Stimulated activated CD4-positive, alpha-beta T cell treated with anti-CD3 and anti-CD28 coated beads, Interleukin-4, amount 100 ng/mL, for 24 hours (primary cell): ENCODE measurements around the gene NPEPPS.
"Not testable (repeated sequence)": the region's sequence is repeated elsewhere in the genome, so short reads cannot be mapped to it uniquely, and the experiment has no call there.

Experiments used
- DNase-seq: peaks from one replicate; pipeline ENCODE4 v3.0.0-alpha.2; 2020

NPEPPS gene

GRCh38 chr17:47567261-47567660 is 36.4 kb downstream of the NPEPPS start:
- DNase-seq, result not testable (repeated sequence)

GRCh38 chr17:47572561-47572960 is 41.7 kb downstream of the NPEPPS start:
- not testable (repeated sequence) for DNase-seq

- not testable (repeated sequence) for DNase-seq
Observed at GRCh38 chr17:47582416-47582815, 51.5 kb downstream of the NPEPPS start.

GRCh38 chr17:47586378-47587055 is 55.6 kb downstream of the NPEPPS start:
- DNase-seq, result not testable (repeated sequence)

- not testable (repeated sequence) for DNase-seq
Observed at GRCh38 chr17:47593522-47593921, 62.6 kb downstream of the NPEPPS start.

- DNase-seq, result no peak
Observed at GRCh38 chr17:47603830-47604597, 73.1 kb downstream of the NPEPPS start.

- no peak for DNase-seq
Observed at GRCh38 chr17:47604598-47604927, 73.7 kb downstream of the NPEPPS start.

- DNase-seq, result no peak
Observed at GRCh38 chr17:47605011-47605410, 74.1 kb downstream of the NPEPPS start.

GRCh38 chr17:47607481-47607880 is 76.6 kb downstream of the NPEPPS start:
- DNase-seq, result no peak

GRCh38 chr17:47611372-47612350 is 80.8 kb downstream of the NPEPPS start:
- DNase-seq, result no peak

- no peak for DNase-seq
Observed at GRCh38 chr17:47615766-47616424, 85.0 kb downstream of the NPEPPS start.

- no peak for DNase-seq
Observed at GRCh38 chr17:47618410-47618809, 87.5 kb downstream of the NPEPPS start.

GRCh38 chr17:47620503-47621245 is 89.8 kb downstream of the NPEPPS start:
- DNase-seq, result no peak

- DNase-seq, result no peak
Observed at GRCh38 chr17:47621293-47622179, 90.6 kb downstream of the NPEPPS start.

- no peak for DNase-seq
Observed at GRCh38 chr17:47622180-47622549, 91.3 kb downstream of the NPEPPS start.

GRCh38 chr17:47624727-47625068 is 93.8 kb downstream of the NPEPPS start:
- DNase-seq, result no peak

GRCh38 chr17:47628014-47628566 is 97.2 kb downstream of the NPEPPS start:
- DNase-seq, result no peak

GRCh38 chr17:47629826-47630225 is 98.9 kb downstream of the NPEPPS start:
- no peak for DNase-seq

GRCh38 chr17:47630614-47631013 is 99.7 kb downstream of the NPEPPS start:
- no peak for DNase-seq

GRCh38 chr17:47632991-47633390 is 102.1 kb downstream of the NPEPPS start:
- no peak for DNase-seq

- DNase-seq, result no peak
Observed at GRCh38 chr17:47633996-47634395, 103.1 kb downstream of the NPEPPS start.
